T1000 (cell line): ENCODE measurements around the gene PEAK3.

ENCODE experiments used
- DNase-seq: peaks from one replicate; lab custom pipeline; 2025; ENCODE audit warnings: mixed read lengths; lab: John Stamatoyannopoulos, UW

The PEAK3 gene

DNA sequence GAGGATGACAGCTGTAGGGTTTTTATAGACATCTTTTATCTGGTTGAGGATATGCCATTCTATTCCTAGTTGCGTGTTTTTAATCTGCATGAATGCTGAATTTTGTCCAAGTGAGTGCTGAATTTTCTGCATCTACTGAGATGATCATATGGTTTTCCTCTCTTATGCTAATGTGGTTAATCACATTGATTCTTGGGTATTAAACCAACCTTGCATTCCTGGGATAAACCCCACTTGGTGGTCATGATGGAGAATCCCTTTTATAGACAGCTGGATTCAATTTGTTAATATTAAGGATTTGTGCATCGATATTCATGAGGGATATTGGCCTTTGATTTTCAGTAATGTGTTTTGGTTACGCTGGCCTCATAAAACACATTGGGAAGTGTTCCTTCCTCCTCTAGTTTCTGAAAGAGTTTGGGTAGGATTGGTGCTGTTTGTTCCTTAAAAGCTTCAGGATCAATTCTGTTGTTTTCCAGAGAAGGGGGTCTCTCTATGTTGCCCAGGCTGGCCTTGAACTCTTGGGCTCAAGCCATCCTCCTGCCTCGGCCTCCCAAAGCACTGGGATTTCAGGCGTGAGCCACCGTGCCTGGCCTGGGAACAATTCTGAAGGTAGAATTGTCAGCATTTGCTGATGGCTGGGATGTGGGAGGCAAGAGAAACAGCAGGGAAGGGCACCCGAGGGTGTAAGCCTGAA, 33.3 kb upstream of the PEAK3 start:
- no peak for DNase-seq

DNA sequence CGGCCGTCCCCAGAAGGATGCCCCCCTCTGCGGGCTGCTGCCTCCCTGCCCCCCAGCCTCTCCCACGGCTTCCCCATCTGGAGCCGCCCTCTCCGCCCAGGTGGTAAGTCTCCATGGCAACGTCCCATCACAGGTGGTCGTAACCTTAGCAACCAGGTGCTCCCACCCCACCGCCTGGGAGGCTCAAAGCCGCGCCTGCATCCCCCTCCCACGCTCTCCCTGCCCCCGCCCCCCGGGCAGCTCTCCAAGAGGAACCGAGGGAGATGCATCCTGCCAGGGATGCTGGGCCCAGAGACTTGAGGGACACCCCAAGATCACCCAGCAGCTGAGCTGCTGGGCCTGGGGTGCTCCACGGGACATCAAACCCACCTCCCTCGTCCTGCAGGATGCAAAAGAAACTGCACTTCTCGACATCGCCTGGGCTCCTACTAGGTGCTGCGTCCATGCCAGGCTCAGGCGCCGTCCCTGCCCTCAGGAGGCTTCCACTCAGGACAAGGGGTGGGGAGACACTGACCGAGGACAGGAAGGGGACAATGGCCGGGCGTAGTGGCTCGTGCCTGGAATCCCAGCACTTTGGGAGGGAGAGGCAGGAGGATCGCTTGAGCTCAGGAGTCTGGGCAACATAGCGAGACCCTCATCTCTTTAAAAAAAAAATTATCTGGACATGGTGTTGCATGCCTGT, 31.0 kb upstream of the PEAK3 start:
- DNase-seq, result no peak

DNA sequence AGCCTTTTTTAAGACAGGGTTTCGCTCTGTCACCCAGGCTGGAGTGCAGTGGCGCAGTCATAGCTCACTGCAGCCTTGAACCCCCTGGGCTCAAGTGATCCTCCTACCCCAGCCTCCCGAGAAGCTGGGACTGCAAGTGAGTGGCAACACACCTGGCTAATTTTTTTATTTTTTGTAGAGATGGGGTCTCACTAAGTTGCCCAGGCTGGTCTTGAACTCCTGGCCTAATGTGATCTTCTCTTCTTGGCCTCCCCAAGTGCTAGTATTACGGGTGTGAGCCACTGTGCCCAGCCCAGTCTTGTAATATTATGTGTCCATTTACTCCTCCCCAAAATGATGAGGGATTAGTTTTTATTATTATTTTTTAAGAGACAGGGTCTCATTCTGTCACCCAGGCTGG, 29.1 kb upstream of the PEAK3 start:
- DNase-seq, result no peak

DNA sequence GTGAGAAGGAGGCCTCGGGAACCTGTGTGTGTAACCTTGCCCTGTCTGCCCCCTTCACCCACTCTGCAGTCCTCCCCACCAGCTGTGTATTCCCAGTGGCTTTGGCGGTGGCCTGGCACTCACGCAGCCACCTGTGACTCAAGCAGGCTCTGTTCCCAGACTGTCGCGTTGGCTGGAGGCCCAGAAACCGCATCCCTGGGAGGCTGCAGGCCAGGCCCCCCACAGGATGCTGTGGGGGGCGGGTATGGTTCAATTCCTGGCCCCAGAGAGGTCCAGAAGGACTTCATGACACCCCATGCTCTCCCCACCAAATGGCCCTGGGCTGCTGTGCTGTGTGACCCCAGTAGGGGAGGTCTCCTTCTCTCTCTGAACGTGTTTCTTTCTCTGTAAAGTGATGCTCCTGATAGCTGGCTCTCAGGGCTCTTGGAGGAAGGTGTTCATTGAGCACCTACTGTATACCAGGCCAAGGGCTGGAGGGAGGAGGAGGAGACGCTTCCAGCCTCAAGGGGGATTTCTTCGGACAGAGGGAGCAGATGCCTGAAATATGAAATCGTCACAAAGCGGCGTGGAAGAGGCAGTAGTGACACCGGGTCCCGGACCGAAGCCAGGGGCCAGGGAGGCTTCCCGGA, 27.9 kb upstream of the PEAK3 start:
- peak; percentile 31 for DNase-seq

DNA sequence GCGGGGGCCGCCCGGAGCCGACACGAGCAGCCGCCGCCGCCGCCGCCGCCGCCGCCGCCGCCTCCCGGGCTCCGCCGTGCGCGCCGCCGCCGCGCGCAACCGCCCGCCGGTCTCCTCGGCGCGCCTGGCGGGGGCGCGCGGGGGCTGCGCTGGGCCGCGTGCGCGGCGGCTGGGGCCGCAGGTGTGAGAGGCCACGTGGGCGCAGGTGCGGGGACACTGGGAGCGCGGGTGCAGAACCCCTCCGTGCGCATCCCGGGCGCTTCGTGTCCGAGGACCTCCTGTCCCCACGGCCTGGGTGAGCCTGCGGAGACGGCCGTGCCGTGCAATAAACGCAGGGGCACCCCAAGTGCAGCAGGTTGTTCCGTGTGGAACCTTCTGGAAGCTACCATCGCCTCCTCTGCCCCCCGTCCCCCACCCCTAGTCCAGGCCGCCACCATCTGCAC, 26.2 kb upstream of the PEAK3 start, which contains the start of gene LINGO3:
LINGO3 (minus strand) TSS at position 41 of the 443 bp plus-strand sequence. CDS start 16,378 bp downstream, outside the sequence.
- DNase-seq, result no peak

DNA sequence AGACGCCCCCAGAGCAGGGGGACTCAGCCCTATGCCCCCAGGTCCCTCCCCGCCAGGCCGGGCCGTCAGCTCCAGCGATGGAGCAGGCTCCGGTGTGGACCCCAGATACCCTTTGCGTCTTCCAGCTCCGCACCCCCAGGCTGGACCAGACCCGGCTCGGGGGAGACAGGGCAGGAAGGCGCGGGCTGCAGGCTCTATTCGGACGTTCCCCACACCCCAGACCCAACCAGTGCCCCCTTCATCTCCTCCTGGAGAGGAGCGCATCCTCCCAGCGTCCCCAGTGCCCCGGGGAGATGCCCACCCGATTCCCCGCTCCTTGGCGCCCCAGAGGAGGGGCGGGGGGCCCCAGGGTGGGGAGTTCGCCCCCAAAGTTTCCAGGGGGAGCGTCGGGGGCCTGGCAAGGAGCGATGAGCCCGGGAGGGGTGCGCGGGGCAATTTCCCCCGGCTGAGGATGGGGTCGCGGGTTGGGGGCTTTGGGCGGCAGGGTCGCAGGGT, 25.6 kb upstream of the PEAK3 start:
- DNase-seq, result no peak

DNA sequence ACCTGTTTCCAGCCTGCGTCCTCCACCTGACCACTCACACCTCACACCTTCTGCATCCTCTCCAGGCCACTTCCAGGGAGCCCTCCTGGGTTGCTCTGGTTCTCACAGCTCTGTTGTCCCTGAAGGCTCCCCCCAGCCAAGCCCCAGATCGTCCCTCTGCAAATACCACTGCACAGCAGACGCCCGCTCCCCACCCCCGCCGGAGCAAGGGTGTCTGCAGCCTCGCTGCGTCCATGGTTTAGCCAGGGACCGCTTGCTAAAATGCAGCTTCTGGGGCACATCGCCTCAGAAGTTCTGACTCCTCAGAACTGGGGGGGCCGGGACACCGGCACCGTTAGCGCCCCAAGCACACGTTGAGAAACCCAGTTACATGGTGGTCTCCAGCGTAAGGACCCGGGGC, 25.0 kb upstream of the PEAK3 start:
- no peak for DNase-seq

DNA sequence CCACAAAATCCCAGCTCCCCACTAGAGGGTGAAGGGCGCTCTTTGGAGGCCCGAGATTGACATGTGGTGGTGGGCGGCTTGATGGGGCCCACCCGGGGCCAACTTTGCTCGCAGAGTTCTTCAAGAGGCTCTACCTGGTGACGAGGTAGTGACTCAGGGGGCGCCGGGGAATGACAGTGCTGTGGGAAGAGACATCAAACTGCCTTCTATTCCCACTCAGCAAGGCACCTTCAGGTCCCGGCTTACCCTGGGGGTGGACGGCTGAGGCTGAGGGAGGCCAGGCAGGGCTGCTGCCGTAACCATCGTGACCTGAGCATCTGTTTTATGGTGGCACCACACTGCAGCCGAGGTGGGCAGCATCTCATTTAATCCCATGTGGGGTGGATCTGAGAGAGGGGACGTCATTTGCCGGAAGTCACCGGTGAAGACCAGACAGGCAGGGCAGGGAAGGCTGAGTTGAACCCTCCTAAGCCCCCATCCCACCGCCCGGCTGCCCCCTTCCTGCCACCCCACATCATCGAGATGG, 24.4 kb upstream of the PEAK3 start:
- no peak for DNase-seq

DNA sequence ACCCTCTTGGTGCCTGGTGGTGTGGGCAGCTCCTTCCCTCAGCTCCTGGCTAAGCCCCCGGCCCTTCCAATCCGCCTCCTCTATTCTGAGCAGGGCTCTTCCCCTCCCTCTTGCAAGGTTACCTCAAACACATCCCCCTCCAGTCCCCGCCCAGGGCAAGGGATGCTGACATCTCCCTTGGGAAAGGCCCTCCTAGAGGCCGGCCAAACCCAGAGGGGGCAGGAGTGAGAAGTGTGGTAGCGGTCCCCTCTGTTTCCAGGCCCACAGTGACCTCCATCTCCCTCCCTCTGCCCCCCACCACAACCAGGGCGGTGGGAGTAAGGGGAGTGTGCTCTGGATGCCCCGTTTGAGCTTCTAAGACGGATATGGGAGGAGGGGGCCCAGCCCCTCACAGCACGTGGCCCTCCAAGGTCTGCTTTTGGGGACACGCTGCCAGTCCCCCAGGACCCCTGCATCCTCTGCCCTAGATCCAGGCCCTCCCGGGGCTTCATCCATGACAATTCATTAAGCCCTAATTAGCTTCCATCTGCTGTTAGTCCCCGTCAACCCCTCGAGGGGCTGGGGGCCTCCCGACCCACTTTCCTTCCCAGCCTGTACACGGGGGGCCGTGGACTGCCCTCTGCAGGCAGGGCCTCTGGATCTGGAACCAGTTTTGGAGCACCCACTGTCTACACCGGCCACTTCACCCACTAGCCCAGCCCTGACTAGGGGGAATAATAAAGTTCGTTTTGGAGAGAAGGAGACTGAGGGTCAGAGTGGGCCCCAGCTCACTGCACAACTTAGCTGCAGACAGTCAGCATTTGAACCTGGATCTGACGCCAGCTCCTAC, 23.7 kb upstream of the PEAK3 start:
- no peak for DNase-seq

DNA sequence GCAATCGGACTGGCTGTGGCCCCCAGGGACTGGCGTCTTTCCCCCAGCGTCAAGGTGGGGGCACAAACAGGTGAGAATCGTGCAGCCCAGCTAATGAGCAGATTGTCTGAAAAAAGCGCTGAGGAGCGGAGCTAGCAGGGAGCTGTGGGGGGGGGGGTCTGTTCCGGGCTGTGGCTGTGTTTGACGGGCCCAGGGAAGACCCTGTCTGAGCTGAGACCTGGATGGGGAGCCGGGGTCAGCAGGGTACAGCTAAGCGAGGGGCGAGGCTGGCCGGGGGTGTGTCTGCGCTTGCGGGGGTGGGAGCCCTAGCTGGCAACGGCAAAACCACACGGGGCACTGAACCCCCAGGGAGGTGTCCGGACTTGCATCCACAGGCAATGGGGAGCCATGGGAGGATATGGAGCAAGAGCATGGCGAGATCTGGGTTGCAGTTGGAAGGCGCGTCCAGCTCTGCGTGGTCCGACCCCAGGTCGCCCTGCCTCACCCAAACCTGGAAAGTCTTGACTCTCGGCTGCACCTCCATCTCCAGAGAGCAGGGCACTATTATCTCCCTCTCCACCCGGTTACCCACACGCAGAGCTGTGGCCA, 21.3 kb upstream of the PEAK3 start:
- DNase-seq, result no peak

DNA sequence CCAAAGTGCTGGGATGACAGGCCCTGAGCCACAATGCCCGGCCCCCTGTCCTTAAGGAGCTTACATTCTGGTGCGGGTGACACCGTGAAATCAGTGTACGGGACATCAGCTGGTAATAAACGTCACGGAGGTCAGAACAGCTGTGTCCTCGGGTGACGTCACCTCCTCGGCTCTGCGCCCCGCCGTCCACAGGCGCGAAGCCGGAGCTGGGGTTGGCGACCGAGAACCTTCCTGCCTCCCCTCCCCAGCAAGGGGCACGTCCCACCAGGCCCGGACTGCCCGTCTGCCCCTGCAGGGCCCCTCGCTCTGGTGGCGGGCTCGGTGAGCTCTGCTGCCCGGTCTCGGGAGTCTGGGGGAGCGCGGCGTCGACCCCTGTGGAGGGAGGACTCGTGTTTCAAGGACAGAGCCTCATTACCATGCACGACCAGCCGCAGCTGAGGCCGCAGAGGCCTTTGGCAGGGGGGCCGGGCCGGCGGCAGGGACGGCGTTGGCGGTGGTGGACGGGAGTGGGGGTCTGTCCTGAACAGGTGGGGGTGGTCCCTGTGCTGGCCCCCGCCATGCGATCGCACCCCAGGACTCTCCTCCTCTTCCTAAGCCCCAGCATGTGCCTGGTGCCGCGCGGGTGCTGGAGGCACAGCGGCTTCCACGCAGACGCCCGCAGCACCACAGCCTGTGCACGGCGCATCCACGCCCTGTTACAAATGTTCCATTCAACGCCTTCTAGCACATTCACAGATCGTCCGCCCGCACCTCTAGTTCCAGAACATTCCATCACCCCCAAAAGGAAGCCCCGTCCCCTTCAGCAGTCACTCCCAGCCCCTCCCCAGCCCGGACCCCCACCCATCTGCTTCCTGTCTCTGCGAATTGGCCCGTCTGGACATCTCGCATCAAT, 20.6 kb upstream of the PEAK3 start:
- no peak for DNase-seq

DNA sequence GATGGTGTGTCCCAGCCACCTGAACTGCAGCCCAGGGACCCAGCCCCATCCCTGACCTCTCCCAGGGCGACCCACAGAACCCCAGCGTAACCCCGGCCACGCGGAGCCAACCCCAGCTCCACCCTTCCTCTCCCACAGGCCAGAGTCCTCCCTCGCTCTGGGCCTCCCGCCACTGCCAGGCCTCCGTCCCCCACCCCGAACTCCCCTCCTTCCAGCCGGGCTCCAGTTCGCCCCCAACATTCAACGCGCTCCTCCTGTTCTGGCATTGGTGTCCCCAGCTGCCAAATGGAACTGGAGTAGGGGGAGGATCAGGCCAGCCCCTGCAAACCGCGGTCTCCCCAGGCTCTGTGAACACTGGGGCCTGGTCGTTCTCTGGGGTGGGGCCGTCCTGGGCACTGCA, 18.6 kb upstream of the PEAK3 start:
- DNase-seq, result no peak

DNA sequence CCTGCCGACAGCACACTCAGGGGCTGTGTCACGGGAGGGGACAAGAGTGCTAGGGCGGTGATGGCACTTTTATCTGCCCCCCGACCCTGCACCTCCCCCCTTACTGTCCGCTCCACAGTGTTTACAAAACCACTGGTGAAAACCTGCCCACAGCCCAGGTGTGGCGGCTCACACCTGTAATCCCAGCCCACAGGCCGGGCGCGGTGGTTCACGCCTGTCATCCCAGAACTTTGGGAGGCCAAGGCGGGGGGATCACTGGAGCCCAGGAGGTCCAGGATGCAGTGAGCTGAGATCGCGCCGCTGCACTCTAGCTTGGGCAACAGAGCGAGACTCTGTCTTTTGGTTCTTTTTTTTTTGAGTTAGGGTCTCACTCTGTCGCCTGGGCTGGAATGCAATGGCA, 14.2 kb upstream of the PEAK3 start:
- no peak for DNase-seq

DNA sequence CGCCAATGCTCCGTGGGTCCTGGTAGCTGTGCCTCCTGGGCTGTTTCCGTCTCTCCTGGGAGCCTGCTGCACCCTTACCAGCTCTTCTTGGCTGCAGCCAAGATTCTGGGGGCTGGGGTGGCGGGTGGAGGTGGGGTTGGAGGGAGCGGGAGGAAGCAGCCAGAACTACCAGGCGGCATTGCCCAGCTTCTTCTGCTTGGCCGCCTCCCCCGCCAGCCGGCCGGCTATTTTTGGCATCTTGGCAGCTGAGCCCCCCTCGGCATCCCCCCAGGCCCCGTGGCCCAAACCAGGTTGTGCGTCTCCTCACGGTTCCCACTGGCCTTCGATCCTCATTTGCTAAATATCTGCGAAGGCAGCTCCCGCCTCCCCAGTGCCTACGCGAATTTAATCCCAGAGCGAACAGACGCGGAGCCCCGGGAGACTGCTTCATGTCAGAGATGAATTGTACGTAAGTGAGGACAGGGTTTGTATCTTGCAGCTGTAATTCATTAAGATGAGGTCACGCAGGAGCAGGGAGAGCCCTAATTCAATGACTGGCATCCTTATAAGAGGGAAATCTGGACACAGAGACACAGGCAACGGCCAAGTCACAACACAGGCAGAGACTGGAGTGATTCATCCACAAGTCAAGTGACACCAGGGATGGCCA, 12.8 kb upstream of the PEAK3 start:
- no peak for DNase-seq

DNA sequence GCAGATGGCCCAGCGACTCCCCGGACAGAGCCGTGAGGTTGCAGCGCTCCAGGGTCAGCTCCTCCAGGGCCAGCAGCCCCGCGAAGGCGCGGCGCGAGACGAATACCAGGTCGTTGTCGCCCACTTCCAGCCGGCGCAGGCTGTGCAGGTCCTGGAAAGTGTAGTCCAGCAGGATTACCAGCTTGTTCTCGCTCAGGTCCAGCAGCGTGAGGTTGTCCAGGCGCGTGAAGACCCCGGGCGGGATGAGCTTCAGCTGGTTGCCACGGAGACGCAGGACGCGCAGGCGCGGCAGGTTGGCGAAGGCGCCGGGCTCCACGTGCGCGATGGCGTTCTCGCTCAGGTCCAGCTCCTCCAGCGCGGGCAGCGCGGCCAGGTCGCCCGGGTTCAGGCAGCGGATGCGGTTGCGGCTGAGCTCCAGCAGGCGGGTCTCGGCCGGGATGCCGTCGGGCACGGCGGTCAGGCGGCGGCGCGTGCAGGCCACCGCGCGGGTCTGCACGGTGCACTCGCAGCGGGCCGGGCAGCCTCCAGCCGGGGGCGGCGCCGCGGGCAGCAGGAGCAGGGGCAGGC, 9.3 kb upstream of the PEAK3 start:
- no peak for DNase-seq

DNA sequence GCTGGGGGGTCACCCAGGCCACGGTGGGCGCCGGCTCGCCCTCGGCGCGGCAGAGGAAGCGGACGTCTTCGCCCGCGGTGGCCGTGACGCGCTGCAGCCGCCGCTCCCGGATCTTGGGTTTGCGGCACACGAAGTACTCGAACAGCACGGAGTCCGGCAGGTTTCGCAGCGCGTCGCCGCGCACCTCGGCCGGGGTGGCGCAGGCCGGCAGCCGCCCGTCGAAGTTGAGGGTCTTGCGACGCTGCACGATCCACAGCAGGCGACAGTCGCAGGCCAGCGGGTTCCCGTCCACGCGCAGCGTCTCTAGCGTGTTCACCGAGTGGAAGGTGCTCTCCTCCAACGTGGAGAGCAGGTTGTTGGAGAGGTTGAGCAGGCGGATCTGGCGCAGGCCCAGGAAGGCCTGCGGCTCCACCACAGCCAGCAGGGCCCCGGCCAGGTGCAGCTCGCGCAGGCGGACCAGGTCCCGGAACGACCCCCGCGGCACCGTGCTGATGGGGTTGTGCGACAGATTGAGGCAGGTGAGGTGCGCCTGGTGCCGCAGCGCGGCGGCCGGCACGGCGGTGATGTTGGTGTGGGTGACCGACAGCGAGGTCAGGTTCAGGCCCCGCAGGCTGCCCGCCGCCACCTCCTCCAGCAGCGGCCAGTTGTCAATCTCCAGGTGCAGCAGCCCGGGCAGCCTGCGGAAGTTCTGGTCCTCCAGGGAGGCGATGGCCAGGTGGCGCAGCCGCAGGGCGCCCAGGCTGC, 8.6 kb upstream of the PEAK3 start:
- no peak for DNase-seq

DNA sequence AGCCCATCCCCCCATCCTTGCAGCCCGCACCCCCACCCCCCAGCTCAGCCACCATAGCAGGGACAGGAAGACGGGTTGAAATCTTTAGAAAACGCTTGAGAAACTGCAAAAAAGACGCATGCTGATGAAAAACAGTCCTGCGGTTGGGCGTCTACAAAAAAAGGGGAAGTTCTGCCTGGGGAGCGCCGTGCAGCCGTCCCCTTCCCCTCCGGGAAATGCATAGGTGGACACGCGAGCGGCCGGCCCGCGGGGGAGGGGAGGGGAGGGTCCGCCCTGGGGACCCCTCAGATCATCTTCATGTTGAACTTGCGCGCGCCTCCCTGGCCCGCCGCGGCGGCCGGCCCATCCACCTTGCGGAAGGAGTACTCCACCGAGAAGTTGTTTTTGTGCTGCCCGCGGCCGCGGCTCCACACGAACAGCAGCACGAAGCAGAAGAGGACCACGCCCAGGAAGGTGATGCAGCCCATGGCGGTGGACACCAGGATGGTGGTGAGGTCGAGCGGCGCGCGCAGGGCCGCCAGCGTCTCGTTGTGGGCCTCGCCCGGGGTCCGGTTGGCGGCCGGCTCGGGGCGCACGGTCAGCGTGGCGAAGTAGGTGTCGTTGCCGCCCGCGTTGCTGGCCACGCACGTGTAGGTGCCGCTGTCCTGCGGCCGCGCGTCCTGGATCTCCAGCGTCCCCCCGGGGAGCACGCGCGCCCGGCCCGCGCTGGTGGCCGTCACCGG, 7.9 kb upstream of the PEAK3 start:
- no peak for DNase-seq
